SK-N-SH (cell line): ENCODE data around the gene ASTN2. TPM values are rescaled to one million over a fixed set of nuclear protein-coding genes. Genes with fewer than 3 reads are reported as not detected.

Source experiments
- CTCF ChIA-PET: fragments of 300-600, 350-600 bp; formaldehyde crosslinking; extraction: SDS; loops from one replicate; lab custom pipeline; 2021; lab: Yijun Ruan, JAX
- POLR2A ChIA-PET: fragments of 350-600 bp; sonication (Branson Sonifier 250); formaldehyde crosslinking; extraction: SDS; loops from one replicate; lab custom pipeline; 2020; ENCODE audit warnings: antibody characterized with exemption, inconsistent platforms; lab: Yijun Ruan, JAX
- DNase-seq: peaks from one replicate; pipeline ENCODE4 v3.0.0; 2012
- H2AFZ ChIP-seq: fragments of 200-600 bp; sonication (generic); 2 replicates; pipeline ENCODE4 v1.8.1; 2016; ENCODE audit warnings: antibody characterized with exemption, mild to moderate bottlenecking, low read depth
- H3F3A ChIP-seq: fragments of 200-600 bp; sonication (generic); replicated peaks from 2 replicates; pipeline ENCODE3; 2016; ENCODE audit warnings: antibody characterized with exemption, mild to moderate bottlenecking; ENCODE audit not compliant: insufficient read depth
- H3K27ac ChIP-seq, 2 experiments: fragments of 200-500 bp in 1 of 2; fragments of 200-600 bp in 1 of 2; sonication (Bioruptor generic) in 1 of 2; sonication (generic), shearing (Covaris generic) in 1 of 2; 2 replicates each; pipeline versions ENCODE4 v1.5.1 to v1.6.1; 2014 to 2016; ENCODE audit warnings: low read depth in 2 of 2, inconsistent platforms in 1 of 2, low read length in 1 of 2, mild to moderate bottlenecking in 1 of 2, mixed read lengths in 1 of 2
- H3K27me3 ChIP-seq: fragments of 200-600 bp; sonication (generic), shearing (Covaris generic); 2 replicates; pipeline ENCODE4 v1.6.1; 2016; ENCODE audit warnings: mixed run types; ENCODE audit not compliant: insufficient read depth
- H3K36me3 ChIP-seq, 2 experiments: fragments of 200-500 bp in 1 of 2; fragments of 200-600 bp in 1 of 2; sonication (Bioruptor generic) in 1 of 2; sonication (generic) in 1 of 2; replicated peaks in 1 of 2; 2 replicates each; pipeline versions ENCODE3 to v1.5.1; 2014 to 2016; ENCODE audit warnings: low read length in 1 of 2, mild to moderate bottlenecking in 1 of 2; ENCODE audit not compliant: insufficient read depth in 2 of 2, control insufficient read depth in 1 of 2
- H3K4me1 ChIP-seq, 2 experiments: fragments of 200-500 bp in 1 of 2; fragments of 200-600 bp in 1 of 2; sonication (Bioruptor generic) in 1 of 2; sonication (generic), shearing (Covaris generic) in 1 of 2; 2 replicates each; pipeline versions ENCODE4 v1.5.1 to v1.6.1; 2014 to 2016; ENCODE audit warnings: low read depth in 1 of 2, low read length in 1 of 2, mixed run types in 1 of 2; ENCODE audit not compliant: insufficient read depth in 2 of 2, control insufficient read depth in 1 of 2
- H3K4me2 ChIP-seq: fragments of 200-600 bp; sonication (generic), shearing (Covaris generic); 2 replicates; pipeline ENCODE4 v1.6.1; 2017; ENCODE audit warnings: mixed run types
- H3K4me3 ChIP-seq, 2 experiments: fragments of 200-500 bp in 1 of 2; fragments of 200-600 bp in 1 of 2; sonication (Bioruptor generic) in 1 of 2; sonication (generic), shearing (Covaris generic) in 1 of 2; 2 replicates each; pipeline versions ENCODE4 v1.5.1 to v1.8.1; 2014 to 2016; ENCODE audit warnings: low read depth in 2 of 2, inconsistent platforms in 1 of 2, low read length in 1 of 2, mild to moderate bottlenecking in 1 of 2, mixed read lengths in 1 of 2, moderate library complexity in 1 of 2
- H3K79me2 ChIP-seq: fragments of 200-600 bp; sonication (generic); 2 replicates; pipeline ENCODE4 v1.8.1; 2017; ENCODE audit warnings: mild to moderate bottlenecking; ENCODE audit not compliant: insufficient read depth
- H3K9ac ChIP-seq: fragments of 200-600 bp; sonication (generic); 2 replicates; pipeline ENCODE4 v1.6.1; 2017; ENCODE audit warnings: mixed run types
- H3K9me2 ChIP-seq: fragments of 200-600 bp; sonication (generic); 2 replicates; pipeline ENCODE4 v1.6.1; 2017; ENCODE audit warnings: mixed run types
- H3K9me3 ChIP-seq: fragments of 200-600 bp; sonication (generic); 2 replicates; pipeline ENCODE4 v1.6.1; 2017; ENCODE audit warnings: mixed run types, mild to moderate bottlenecking, moderate library complexity
- H4K20me1 ChIP-seq: fragments of 200-600 bp; sonication (generic); 2 replicates; pipeline ENCODE4 v1.6.1; 2017; ENCODE audit warnings: mild to moderate bottlenecking, mixed run types; ENCODE audit not compliant: insufficient read depth
- CHD2 ChIP-seq: fragments of 150-350 bp; IDR thresholded peaks from 2 replicates; pipeline ENCODE4 v1.6.1; 2018; ENCODE audit warnings: low read length; ENCODE audit not compliant: partially characterized antibody
- EP300 ChIP-seq, 2 experiments: IDR thresholded peaks; 2 replicates each; pipeline versions ENCODE4 v1.4.0 to v1.6.1; 2012; ENCODE audit warnings: borderline replicate concordance in 1 of 2, low read depth in 1 of 2, low read length in 1 of 2
- EZH2phosphoT487 ChIP-seq: fragments of 200-600 bp; sonication (generic); IDR thresholded peaks from 2 replicates; pipeline ENCODE4 v1.6.1; 2017; ENCODE audit warnings: low read depth, mixed run types, mild to moderate bottlenecking, antibody characterized with exemption, moderate library complexity, borderline replicate concordance
- FOXJ3 ChIP-seq: sonication (generic); formaldehyde crosslinking; IDR thresholded peaks from 2 replicates; pipeline ENCODE4 v1.5.1; 2020; ENCODE audit warnings: mild to moderate bottlenecking, missing genetic modification reagents
- GATA2 ChIP-seq: sonication (generic); formaldehyde crosslinking; IDR thresholded peaks from 2 replicates; pipeline ENCODE4 v1.5.0; 2020; ENCODE audit warnings: mild to moderate bottlenecking, missing genetic modification reagents
- NFIC ChIP-seq: IDR thresholded peaks from 2 replicates; pipeline ENCODE4 v1.4.0; 2012; ENCODE audit warnings: borderline replicate concordance
- POLR2AphosphoS5 ChIP-seq: IDR thresholded peaks from 2 replicates; pipeline ENCODE4 v1.6.1; 2012; ENCODE audit warnings: low read depth, low read length
- RXRA ChIP-seq: IDR thresholded peaks from 2 replicates; pipeline ENCODE4 v1.4.0; 2012; ENCODE audit warnings: low read depth, mild to moderate bottlenecking, borderline replicate concordance
- SIN3A ChIP-seq: IDR thresholded peaks from 2 replicates; pipeline ENCODE4 v1.6.1; 2012; ENCODE audit warnings: low read depth, mild to moderate bottlenecking, low read length, moderate library complexity, borderline replicate concordance
- SMC3 ChIP-seq: IDR thresholded peaks from 2 replicates; pipeline ENCODE4 v1.6.1; 2012; ENCODE audit warnings: low read depth, low read length, improper control_type of control experiment
- TAF1 ChIP-seq: IDR thresholded peaks from 2 replicates; pipeline ENCODE4 v1.6.1; 2012; ENCODE audit warnings: low read depth, mild to moderate bottlenecking, low read length, moderate library complexity, borderline replicate concordance
- TEAD4 ChIP-seq: IDR thresholded peaks from 2 replicates; pipeline ENCODE4 v1.4.0; 2012; ENCODE audit warnings: mild to moderate bottlenecking, borderline replicate concordance; ENCODE audit not compliant: insufficient read depth
- YY1 ChIP-seq: IDR thresholded peaks from 2 replicates; pipeline ENCODE4 v1.4.0; 2012; ENCODE audit warnings: low read depth, mild to moderate bottlenecking
- WGBS: methylation state at CpG from one replicate; pipeline ENCODE4 v1.1.6; 2017; ENCODE audit warnings: low lambda C conversion rate; 5-methylcytosine and 5-hydroxymethylcytosine counted together
- polyA plus RNA-seq, 3 experiments: library from polyadenylated mRNA; depleted of rRNA; stranded (reverse); fragments of >200 nt; gene quantifications; 2 replicates each; pipeline ENCODE4 v1.2.3, GENCODE V29; 2012
- TF ChIP-seq, protein P1 (sequence below): fragments of 150-350 bp; IDR thresholded peaks from 2 replicates; pipeline ENCODE4 v1.6.1; 2016; ENCODE audit warnings: mild to moderate bottlenecking, low read depth, low read length
- TF ChIP-seq, protein P2 (sequence below): IDR thresholded peaks from 2 replicates; pipeline ENCODE4; 2012

Gene ASTN2
- polyA plus RNA-seq, 1 of the 3 experiments (the other 2 are of a cell fraction) = 6.6 TPM

DNA sequence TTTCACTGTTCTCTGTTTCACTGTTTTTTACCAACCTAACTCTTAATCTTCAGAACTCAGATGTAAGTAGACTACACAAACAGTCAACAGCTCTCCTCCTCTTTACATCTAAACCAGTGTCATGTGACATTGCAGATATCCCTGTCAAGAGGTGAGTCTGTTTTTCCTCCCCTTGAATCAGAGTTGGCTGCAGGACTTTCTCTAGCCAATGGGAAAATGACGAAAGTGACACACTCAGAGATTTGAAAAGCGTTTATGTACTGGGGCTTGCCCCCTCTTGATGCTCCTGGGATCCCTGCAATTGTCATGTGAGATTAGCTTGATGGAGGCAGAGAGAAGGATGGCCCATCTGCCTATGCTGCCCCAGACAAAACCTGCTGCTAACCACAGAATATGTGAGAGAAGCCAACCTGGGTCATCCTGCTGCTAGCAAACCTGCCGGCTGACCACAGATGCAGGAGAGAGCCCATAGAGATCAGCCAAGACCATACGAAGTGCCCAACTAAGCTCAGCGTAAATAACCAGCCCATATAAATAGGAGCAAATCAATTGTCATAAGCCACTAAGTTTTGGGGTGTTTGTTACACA lies 111.1 kb downstream of the ASTN2 start:
- peaks cover 0 to 63% of the 10 kb centered on the region in 2 experiments; a peak in 2 of 4 replicates for H3K4me1 ChIP-seq
- no peak overlapping the region for H3K9ac ChIP-seq
- no peaks in the 10 kb centered on the region for H4K20me1 ChIP-seq
- H3K27ac ChIP-seq = peak overlapping the region in 1 of 2 experiments; percentile 92; a peak in 2 of 4 replicates
- H2AFZ ChIP-seq = no peak overlapping the region
- ChIA-PET POLR2A (interaction anchor here (0.5 to 2.9 kb wide), 8 partner anchors 25 to 100 kb away, joined by 3 to 9 read pairs (median 4); no protein-coding TSS in a partner anchor), CTCF (interaction anchor here (1.1 to 2.8 kb wide), 6 partner anchors 22 to 120 kb away, joined by 3 to 24 read pairs (median 5); no protein-coding TSS in a partner anchor)
- H3K79me2 ChIP-seq = no peaks in the 10 kb centered on the region
- H3K27me3 ChIP-seq = no peaks in the 10 kb centered on the region
- H3K9me2 ChIP-seq = no peaks in the 10 kb centered on the region
- no peak overlapping the region for H3K4me2 ChIP-seq
- DNase-seq = peak; percentile 37
- H3K4me3 ChIP-seq = no peak overlapping the region
- H3F3A ChIP-seq = no peaks in the 10 kb centered on the region
- no peaks in the 10 kb centered on the region for H3K9me3 ChIP-seq
- 31% methylated on average over 4 of the region's 5 CpGs for WGBS
- no peaks in the 10 kb centered on the region for H3K36me3 ChIP-seq
- no peak for TF ChIP-seq TEAD4
- TF ChIP-seq GATA2 (CRISPR knock-in tag) = peak; percentile 76
- TF ChIP-seq FOXJ3 (CRISPR knock-in tag) = no peak; the same call in 1 of the 2 replicates
- peak in 1 of 2 experiments; percentile 71; a peak in 2 of 4 replicates for TF ChIP-seq EP300 (IDR thresholded peaks at IDR 0.05; ENCODE audit: borderline replicate concordance in 1 of 2, low read depth in 1 of 2, low read length in 1 of 2)
- TF ChIP-seq, all 33 proteins: peak for 2

DNA sequence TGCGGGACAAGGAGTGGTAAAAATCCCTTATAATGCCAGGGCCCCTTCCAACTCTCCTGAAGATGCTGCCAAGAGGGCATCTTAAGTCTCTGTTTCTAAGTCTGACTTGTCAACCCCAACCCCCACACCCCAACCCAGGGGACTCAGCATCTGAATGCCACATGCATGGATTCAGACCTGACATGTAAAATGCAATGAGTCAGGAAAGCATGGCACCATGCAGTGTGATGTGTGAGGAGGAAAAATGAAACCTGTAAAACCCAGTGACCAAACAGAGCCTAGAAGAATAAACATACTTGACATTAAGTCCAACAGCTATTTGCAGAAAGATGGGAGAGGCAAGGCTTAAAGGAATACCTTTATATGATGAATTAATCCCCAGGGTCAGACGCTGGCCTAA lies 112.4 kb downstream of the ASTN2 start:
- H3K9me3 ChIP-seq = no peaks in the 10 kb centered on the region
- no peaks in the 10 kb centered on the region for H3K27me3 ChIP-seq
- no peak overlapping the region for H3K9ac ChIP-seq
- ChIA-PET CTCF (interaction anchor here (2.8 kb wide), 1 partner anchor 110 kb away, joined by 24 read pairs; no protein-coding TSS in a partner anchor), POLR2A (interaction anchor here (2.9 kb wide), 1 partner anchor 101 kb away, joined by 9 read pairs; no protein-coding TSS in a partner anchor)
- H3K4me2 ChIP-seq = no peak overlapping the region
- no peak overlapping the region for H2AFZ ChIP-seq
- no peaks in the 10 kb centered on the region for H3K9me2 ChIP-seq
- no peaks in the 10 kb centered on the region for H3F3A ChIP-seq
- peak overlapping the region in 1 of 2 experiments; percentile 92; a peak in 2 of 4 replicates for H3K27ac ChIP-seq
- H4K20me1 ChIP-seq = no peaks in the 10 kb centered on the region
- peaks cover 0 to 56% of the 10 kb centered on the region in 2 experiments; a peak in 2 of 4 replicates for H3K4me1 ChIP-seq
- H3K4me3 ChIP-seq = no peak overlapping the region
- 19% methylated on average over 2 of the region's 2 CpGs for WGBS
- H3K79me2 ChIP-seq = no peaks in the 10 kb centered on the region
- no peaks in the 10 kb centered on the region for H3K36me3 ChIP-seq
- TF ChIP-seq GATA2 (CRISPR knock-in tag) (no peak), EP300 (IDR thresholded peaks at IDR 0.05; ENCODE audit: borderline replicate concordance in 1 of 2, low read depth in 1 of 2, low read length in 1 of 2) (no peak), FOXJ3 (CRISPR knock-in tag) (no peak), YY1 (no peak), TEAD4 (no peak), SMC3 (no peak), EZH2phosphoT487 (no peak), TAF1 (no peak), RXRA (no peak), POLR2AphosphoS5 (no peak), NFIC (no peak), SIN3A (no peak), CHD2 (no peak)
- TF ChIP-seq, protein P1, sequence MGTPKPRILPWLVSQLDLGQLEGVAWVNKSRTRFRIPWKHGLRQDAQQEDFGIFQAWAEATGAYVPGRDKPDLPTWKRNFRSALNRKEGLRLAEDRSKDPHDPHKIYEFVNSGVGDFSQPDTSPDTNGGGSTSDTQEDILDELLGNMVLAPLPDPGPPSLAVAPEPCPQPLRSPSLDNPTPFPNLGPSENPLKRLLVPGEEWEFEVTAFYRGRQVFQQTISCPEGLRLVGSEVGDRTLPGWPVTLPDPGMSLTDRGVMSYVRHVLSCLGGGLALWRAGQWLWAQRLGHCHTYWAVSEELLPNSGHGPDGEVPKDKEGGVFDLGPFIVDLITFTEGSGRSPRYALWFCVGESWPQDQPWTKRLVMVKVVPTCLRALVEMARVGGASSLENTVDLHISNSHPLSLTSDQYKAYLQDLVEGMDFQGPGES = no peak
- TF ChIP-seq, protein P2, sequence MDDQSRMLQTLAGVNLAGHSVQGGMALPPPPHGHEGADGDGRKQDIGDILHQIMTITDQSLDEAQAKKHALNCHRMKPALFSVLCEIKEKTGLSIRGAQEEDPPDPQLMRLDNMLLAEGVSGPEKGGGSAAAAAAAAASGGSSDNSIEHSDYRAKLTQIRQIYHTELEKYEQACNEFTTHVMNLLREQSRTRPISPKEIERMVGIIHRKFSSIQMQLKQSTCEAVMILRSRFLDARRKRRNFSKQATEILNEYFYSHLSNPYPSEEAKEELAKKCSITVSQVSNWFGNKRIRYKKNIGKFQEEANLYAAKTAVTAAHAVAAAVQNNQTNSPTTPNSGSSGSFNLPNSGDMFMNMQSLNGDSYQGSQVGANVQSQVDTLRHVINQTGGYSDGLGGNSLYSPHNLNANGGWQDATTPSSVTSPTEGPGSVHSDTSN = no peak
- DNase-seq = no peak
